ENCODE measurements around the gene COG4.

GRCh38 chr16:70490261-70490660, 33.1 kb downstream of the COG4 start:
- TF ChIP-seq EZH2phosphoT487 (IDR thresholded peaks at IDR 0.05; ENCODE audit: low read depth), result no peak
- TF ChIP-seq, protein P1, sequence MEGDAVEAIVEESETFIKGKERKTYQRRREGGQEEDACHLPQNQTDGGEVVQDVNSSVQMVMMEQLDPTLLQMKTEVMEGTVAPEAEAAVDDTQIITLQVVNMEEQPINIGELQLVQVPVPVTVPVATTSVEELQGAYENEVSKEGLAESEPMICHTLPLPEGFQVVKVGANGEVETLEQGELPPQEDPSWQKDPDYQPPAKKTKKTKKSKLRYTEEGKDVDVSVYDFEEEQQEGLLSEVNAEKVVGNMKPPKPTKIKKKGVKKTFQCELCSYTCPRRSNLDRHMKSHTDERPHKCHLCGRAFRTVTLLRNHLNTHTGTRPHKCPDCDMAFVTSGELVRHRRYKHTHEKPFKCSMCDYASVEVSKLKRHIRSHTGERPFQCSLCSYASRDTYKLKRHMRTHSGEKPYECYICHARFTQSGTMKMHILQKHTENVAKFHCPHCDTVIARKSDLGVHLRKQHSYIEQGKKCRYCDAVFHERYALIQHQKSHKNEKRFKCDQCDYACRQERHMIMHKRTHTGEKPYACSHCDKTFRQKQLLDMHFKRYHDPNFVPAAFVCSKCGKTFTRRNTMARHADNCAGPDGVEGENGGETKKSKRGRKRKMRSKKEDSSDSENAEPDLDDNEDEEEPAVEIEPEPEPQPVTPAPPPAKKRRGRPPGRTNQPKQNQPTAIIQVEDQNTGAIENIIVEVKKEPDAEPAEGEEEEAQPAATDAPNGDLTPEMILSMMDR (IDR thresholded peaks at IDR 0.05; ENCODE audit: low read depth, low read length), result no peak
